HepG2 (cell line): Measurements from ENCODE around the gene SLC22A23. TPM values are rescaled to one million over a fixed set of nuclear protein-coding genes. Genes with fewer than 3 reads are reported as not detected.

Experiments
- CBX1 ChIP-seq: IDR thresholded peaks from one replicate; pipeline ENCODE4 v1.6.1; 2016; ENCODE audit warnings: antibody characterized with exemption, low read depth
- GABPB1 ChIP-seq: IDR thresholded peaks from 2 replicates; pipeline ENCODE4 v1.6.1; 2016; ENCODE audit warnings: mild to moderate bottlenecking, missing genetic modification reagents, moderate library complexity, missing compliant biosample characterization
- NFKB2 ChIP-seq: sonication (generic); formaldehyde crosslinking; IDR thresholded peaks from 2 replicates; pipeline ENCODE4 v1.4.0; 2020; ENCODE audit warnings: missing genetic modification reagents, borderline replicate concordance
- SAFB2 ChIP-seq: sonication (generic); formaldehyde crosslinking; IDR thresholded peaks from 2 replicates; pipeline ENCODE4 v1.5.1; 2020; ENCODE audit warnings: missing genetic modification reagents, low read depth, mild to moderate bottlenecking, borderline replicate concordance
- YEATS4 ChIP-seq: sonication (generic); formaldehyde crosslinking; IDR thresholded peaks from 2 replicates; pipeline ENCODE4 v1.4.0; 2020; ENCODE audit warnings: missing genetic modification reagents, borderline replicate concordance
- ZBTB25 ChIP-seq: IDR thresholded peaks from 2 replicates; pipeline ENCODE4 v1.6.1; 2018; ENCODE audit warnings: missing genetic modification reagents
- ZKSCAN5 ChIP-seq: sonication (generic); formaldehyde crosslinking; IDR thresholded peaks from 2 replicates; pipeline ENCODE4 v1.5.1; 2020; ENCODE audit warnings: mild to moderate bottlenecking, missing genetic modification reagents
- ZNF30 ChIP-seq: sonication (generic); formaldehyde crosslinking; IDR thresholded peaks from 2 replicates; pipeline ENCODE4 v1.5.0; 2020; ENCODE audit warnings: mild to moderate bottlenecking, missing genetic modification reagents
- ZNF33A ChIP-seq: sonication (generic); formaldehyde crosslinking; IDR thresholded peaks from 2 replicates; pipeline ENCODE4 v1.5.1; 2020; ENCODE audit warnings: missing genetic modification reagents, mild to moderate bottlenecking, moderate library complexity, borderline replicate concordance
- ZNF547 ChIP-seq: sonication (generic); formaldehyde crosslinking; IDR thresholded peaks from 2 replicates; pipeline ENCODE4 v1.5.1; 2020; ENCODE audit warnings: mild to moderate bottlenecking, missing genetic modification reagents
- polyA plus RNA-seq, 8 experiments: library from polyadenylated mRNA; depleted of rRNA in 3 of 8; stranded (reverse) in 7 of 8; unstranded in 1 of 8; fragments of >200 nt; fragmentation: Illumina TruSeq in 4 of 8; extraction: Trizol in 4 of 8; gene quantifications; 2 replicates each; pipeline versions ENCODE4 v1.2.1 to v1.2.3, GENCODE V29; 2011 to 2016; ENCODE audit warnings: low read depth in 4 of 8, missing spikeins in 1 of 8, mixed read lengths in 1 of 8; ENCODE audit not compliant: insufficient read depth in 1 of 8
- total RNA-seq, 5 experiments: library from RNA; depleted of rRNA; stranded (reverse); fragments of >200 nt; fragmentation: Illumina TruSeq; extraction: Trizol; gene quantifications; 2 replicates each; pipeline ENCODE4 v1.2.3, GENCODE V29; 2016; ENCODE audit warnings: low read depth in 1 of 5
- TF ChIP-seq, protein P1 (sequence below): sonication (generic); formaldehyde crosslinking; IDR thresholded peaks from 2 replicates; pipeline ENCODE4 v1.5.0; 2020; ENCODE audit warnings: mild to moderate bottlenecking, missing genetic modification reagents, borderline replicate concordance
- TF ChIP-seq, protein P2 (sequence below): sonication (generic); formaldehyde crosslinking; IDR thresholded peaks from 2 replicates; pipeline ENCODE4 v1.5.1; 2020; ENCODE audit warnings: mild to moderate bottlenecking, missing genetic modification reagents, moderate library complexity
- TF ChIP-seq, protein P3 (sequence below): sonication (generic); formaldehyde crosslinking; IDR thresholded peaks from 2 replicates; pipeline ENCODE4 v1.5.1; 2020; ENCODE audit warnings: mild to moderate bottlenecking, missing genetic modification reagents, moderate library complexity

The SLC22A23 gene
- total and polyA plus RNA-seq, 2 of the 13 experiments (the other 11 are each of a cell fraction or from before 2014, with no cell fraction given) = 11.8 to 17.5 TPM

GRCh38 chr6:3455569-3456394 is 1.1 kb downstream of the SLC22A23 start (continued):
- TF ChIP-seq, protein P1, sequence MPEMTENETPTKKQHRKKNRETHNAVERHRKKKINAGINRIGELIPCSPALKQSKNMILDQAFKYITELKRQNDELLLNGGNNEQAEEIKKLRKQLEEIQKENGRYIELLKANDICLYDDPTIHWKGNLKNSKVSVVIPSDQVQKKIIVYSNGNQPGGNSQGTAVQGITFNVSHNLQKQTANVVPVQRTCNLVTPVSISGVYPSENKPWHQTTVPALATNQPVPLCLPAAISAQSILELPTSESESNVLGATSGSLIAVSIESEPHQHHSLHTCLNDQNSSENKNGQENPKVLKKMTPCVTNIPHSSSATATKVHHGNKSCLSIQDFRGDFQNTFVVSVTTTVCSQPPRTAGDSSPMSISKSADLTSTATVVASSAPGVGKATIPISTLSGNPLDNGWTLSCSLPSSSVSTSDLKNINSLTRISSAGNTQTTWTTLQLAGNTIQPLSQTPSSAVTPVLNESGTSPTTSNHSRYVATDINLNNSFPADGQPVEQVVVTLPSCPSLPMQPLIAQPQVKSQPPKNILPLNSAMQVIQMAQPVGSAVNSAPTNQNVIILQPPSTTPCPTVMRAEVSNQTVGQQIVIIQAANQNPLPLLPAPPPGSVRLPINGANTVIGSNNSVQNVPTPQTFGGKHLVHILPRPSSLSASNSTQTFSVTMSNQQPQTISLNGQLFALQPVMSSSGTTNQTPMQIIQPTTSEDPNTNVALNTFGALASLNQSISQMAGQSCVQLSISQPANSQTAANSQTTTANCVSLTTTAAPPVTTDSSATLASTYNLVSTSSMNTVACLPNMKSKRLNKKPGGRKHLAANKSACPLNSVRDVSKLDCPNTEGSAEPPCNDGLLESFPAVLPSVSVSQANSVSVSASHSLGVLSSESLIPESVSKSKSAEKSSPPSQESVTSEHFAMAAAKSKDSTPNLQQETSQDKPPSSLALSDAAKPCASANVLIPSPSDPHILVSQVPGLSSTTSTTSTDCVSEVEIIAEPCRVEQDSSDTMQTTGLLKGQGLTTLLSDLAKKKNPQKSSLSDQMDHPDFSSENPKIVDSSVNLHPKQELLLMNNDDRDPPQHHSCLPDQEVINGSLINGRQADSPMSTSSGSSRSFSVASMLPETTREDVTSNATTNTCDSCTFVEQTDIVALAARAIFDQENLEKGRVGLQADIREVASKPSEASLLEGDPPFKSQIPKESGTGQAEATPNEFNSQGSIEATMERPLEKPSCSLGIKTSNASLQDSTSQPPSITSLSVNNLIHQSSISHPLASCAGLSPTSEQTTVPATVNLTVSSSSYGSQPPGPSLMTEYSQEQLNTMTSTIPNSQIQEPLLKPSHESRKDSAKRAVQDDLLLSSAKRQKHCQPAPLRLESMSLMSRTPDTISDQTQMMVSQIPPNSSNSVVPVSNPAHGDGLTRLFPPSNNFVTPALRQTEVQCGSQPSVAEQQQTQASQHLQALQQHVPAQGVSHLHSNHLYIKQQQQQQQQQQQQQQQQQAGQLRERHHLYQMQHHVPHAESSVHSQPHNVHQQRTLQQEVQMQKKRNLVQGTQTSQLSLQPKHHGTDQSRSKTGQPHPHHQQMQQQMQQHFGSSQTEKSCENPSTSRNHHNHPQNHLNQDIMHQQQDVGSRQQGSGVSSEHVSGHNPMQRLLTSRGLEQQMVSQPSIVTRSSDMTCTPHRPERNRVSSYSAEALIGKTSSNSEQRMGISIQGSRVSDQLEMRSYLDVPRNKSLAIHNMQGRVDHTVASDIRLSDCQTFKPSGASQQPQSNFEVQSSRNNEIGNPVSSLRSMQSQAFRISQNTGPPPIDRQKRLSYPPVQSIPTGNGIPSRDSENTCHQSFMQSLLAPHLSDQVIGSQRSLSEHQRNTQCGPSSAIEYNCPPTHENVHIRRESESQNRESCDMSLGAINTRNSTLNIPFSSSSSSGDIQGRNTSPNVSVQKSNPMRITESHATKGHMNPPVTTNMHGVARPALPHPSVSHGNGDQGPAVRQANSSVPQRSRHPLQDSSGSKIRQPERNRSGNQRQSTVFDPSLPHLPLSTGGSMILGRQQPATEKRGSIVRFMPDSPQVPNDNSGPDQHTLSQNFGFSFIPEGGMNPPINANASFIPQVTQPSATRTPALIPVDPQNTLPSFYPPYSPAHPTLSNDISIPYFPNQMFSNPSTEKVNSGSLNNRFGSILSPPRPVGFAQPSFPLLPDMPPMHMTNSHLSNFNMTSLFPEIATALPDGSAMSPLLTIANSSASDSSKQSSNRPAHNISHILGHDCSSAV (CRISPR knock-in tag) = no peak
- TF ChIP-seq YEATS4 (CRISPR knock-in tag) (no peak), ZKSCAN5 (no peak), ZNF33A (CRISPR knock-in tag) (0 out of 2 replicates have a peak, but pooled peaks have one; percentile 50), CBX1 (no peak), ZNF30 (CRISPR knock-in tag) (no peak), SAFB2 (CRISPR knock-in tag) (no peak), ZBTB25 (no peak), GABPB1 (CRISPR knock-in tag) (peak; percentile 53; the same call in 1 of the 2 replicates), ZNF547 (CRISPR knock-in tag) (peak; percentile 42; the same call in 1 of the 2 replicates), NFKB2 (CRISPR knock-in tag) (no peak; the same call in 1 of the 2 replicates)
- TF ChIP-seq, protein P2, sequence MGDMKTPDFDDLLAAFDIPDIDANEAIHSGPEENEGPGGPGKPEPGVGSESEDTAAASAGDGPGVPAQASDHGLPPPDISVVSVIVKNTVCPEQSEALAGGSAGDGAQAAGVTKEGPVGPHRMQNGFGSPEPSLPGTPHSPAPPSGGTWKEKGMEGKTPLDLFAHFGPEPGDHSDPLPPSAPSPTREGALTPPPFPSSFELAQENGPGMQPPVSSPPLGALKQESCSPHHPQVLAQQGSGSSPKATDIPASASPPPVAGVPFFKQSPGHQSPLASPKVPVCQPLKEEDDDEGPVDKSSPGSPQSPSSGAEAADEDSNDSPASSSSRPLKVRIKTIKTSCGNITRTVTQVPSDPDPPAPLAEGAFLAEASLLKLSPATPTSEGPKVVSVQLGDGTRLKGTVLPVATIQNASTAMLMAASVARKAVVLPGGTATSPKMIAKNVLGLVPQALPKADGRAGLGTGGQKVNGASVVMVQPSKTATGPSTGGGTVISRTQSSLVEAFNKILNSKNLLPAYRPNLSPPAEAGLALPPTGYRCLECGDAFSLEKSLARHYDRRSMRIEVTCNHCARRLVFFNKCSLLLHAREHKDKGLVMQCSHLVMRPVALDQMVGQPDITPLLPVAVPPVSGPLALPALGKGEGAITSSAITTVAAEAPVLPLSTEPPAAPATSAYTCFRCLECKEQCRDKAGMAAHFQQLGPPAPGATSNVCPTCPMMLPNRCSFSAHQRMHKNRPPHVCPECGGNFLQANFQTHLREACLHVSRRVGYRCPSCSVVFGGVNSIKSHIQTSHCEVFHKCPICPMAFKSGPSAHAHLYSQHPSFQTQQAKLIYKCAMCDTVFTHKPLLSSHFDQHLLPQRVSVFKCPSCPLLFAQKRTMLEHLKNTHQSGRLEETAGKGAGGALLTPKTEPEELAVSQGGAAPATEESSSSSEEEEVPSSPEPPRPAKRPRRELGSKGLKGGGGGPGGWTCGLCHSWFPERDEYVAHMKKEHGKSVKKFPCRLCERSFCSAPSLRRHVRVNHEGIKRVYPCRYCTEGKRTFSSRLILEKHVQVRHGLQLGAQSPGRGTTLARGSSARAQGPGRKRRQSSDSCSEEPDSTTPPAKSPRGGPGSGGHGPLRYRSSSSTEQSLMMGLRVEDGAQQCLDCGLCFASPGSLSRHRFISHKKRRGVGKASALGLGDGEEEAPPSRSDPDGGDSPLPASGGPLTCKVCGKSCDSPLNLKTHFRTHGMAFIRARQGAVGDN (CRISPR knock-in tag) = peak; percentile 94
- TF ChIP-seq, protein P3, sequence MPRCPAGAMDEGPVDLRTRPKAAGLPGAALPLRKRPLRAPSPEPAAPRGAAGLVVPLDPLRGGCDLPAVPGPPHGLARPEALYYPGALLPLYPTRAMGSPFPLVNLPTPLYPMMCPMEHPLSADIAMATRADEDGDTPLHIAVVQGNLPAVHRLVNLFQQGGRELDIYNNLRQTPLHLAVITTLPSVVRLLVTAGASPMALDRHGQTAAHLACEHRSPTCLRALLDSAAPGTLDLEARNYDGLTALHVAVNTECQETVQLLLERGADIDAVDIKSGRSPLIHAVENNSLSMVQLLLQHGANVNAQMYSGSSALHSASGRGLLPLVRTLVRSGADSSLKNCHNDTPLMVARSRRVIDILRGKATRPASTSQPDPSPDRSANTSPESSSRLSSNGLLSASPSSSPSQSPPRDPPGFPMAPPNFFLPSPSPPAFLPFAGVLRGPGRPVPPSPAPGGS (CRISPR knock-in tag) = no peak
